Muscle layer of colon (tissue), 2 donors: ENCODE data around the gene CFH.
A peak's percentile ranks its signal among the peaks of the same experiment; 100 is the strongest.
"Not testable (repeated sequence)": the region's sequence is repeated elsewhere in the genome, so short reads cannot be mapped to it uniquely, and the experiment has no call there.

Source experiments
- H3K27ac ChIP-seq: one replicate; pipeline ENCODE4 v1.7.0; 2013; ENCODE audit warnings: low read depth, mild to moderate bottlenecking, low read length, moderate library complexity
- H3K27me3 ChIP-seq, 2 donors: one replicate each; pipeline ENCODE4 v1.7.0; 2013; ENCODE audit warnings: low read length in 2 of 2, mild to moderate bottlenecking in 2 of 2; ENCODE audit not compliant: insufficient read depth in 2 of 2, control insufficient read depth in 1 of 2
- H3K36me3 ChIP-seq: one replicate; pipeline ENCODE4 v1.7.0; 2013; ENCODE audit warnings: mild to moderate bottlenecking, low read length; ENCODE audit not compliant: insufficient read depth
- H3K4me1 ChIP-seq: one replicate; pipeline ENCODE4 v1.7.0; 2013; ENCODE audit warnings: mild to moderate bottlenecking, low read length; ENCODE audit not compliant: insufficient read depth
- H3K4me3 ChIP-seq, 2 donors: one replicate each; pipeline ENCODE4 v1.7.0; 2013; ENCODE audit warnings: low read length in 2 of 2, low read depth in 1 of 2, mild to moderate bottlenecking in 1 of 2, moderate library complexity in 1 of 2
- H3K9ac ChIP-seq: one replicate; pipeline ENCODE4 v1.7.0; 2013; ENCODE audit warnings: low read length
- H3K9me3 ChIP-seq: one replicate; pipeline ENCODE4 v1.7.0; 2013; ENCODE audit warnings: mild to moderate bottlenecking, low read length
- donor health status: abdominal sarcoma.
- donor health status: Adenocarcinoma of cecum.

CFH gene

DNA sequence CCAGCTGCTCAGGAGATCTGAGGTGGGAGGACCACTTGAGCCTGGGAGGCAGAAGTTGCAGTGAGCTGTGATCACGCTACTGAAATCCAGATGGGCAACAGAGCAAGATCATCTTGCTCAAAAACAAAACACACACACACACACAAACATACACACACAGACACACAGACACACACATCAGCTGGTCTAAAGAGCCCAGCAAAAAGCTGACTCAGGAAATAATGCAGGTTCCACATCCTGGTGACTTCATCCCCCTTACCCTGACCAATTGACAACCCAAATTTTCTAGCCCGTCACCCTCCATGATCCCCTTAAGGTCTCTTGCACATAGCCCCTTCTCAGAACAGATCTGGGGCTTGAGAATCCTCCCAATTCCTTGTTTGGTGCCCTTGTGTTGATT, 58.0 kb downstream of the CFH start:
- H3K27ac ChIP-seq, H3K36me3 ChIP-seq, H3K9ac ChIP-seq, H3K4me3 ChIP-seq, H3K9me3 ChIP-seq, H3K4me1 ChIP-seq, H3K27me3 ChIP-seq: not testable (repeated sequence)

- Histone ChIP-seq H3K4me1 (no peaks in the 10 kb centered on the region), H3K9ac (no peak overlapping the region), H3K27me3 (no peaks in the 10 kb centered on the region), H3K9me3 (no peaks in the 10 kb centered on the region), H3K36me3 (no peaks in the 10 kb centered on the region), H3K27ac (no peak overlapping the region), H3K4me3 (no peak overlapping the region)
Measured at GRCh38 chr1:196717868-196718267, 66.0 kb downstream of the CFH start.

- no peaks in the 10 kb centered on the region for H3K4me1 ChIP-seq
- no peak overlapping the region for H3K9ac ChIP-seq
- H3K27ac ChIP-seq = no peak overlapping the region
- no peaks in the 10 kb centered on the region for H3K9me3 ChIP-seq
- no peak overlapping the region for H3K4me3 ChIP-seq
- H3K36me3 ChIP-seq = no peaks in the 10 kb centered on the region
- no peaks in the 10 kb centered on the region for H3K27me3 ChIP-seq
Measured at GRCh38 chr1:196723325-196724185, 71.7 kb downstream of the CFH start.

DNA sequence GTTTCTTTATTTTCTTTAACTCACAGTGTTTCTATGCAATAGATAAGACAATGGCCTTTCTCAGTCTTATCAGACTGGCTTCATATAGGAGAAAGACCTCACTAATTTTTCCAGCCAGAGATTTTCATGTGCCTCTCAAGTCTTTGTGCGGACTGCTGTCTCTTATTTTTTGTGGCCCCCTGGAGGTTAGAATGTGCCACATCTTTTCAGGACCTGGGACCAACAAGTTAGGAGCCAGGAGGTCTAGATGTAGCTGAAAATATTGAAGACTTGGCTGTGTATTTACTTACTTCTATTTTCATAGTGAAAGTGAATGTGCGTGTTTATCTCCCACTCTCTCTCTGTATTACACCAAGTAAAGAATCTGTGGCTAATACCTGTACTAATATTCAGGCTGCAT, 80.7 kb downstream of the CFH start:
- Histone ChIP-seq H3K4me1 (peaks cover 13% of the 10 kb centered on the region), H3K27ac (no peak overlapping the region), H3K36me3 (no peaks in the 10 kb centered on the region), H3K9ac (no peak overlapping the region), H3K27me3 (no peaks in the 10 kb centered on the region), H3K9me3 (no peaks in the 10 kb centered on the region), H3K4me3 (peak overlapping the region in 1 of 2 donors; percentile 19)

- Histone ChIP-seq H3K4me1 (peaks cover 13% of the 10 kb centered on the region), H3K9me3 (no peaks in the 10 kb centered on the region), H3K27ac (peak overlapping the region; percentile 10), H3K27me3 (no peaks in the 10 kb centered on the region), H3K4me3 (peak overlapping the region in 1 of 2 donors; percentile 19), H3K36me3 (no peaks in the 10 kb centered on the region), H3K9ac (no peak overlapping the region)
Measured at GRCh38 chr1:196733091-196733970, 81.5 kb downstream of the CFH start.

GRCh38 chr1:196734006-196734405, 82.2 kb downstream of the CFH start:
- Histone ChIP-seq H3K9me3 (no peaks in the 10 kb centered on the region), H3K36me3 (no peaks in the 10 kb centered on the region), H3K27me3 (no peaks in the 10 kb centered on the region), H3K4me3 (peak overlapping the region in 1 of 2 donors; percentile 19), H3K27ac (no peak overlapping the region), H3K4me1 (peaks cover 13% of the 10 kb centered on the region), H3K9ac (no peak overlapping the region)

- no peak overlapping the region for H3K27ac ChIP-seq
- peaks cover 13% of the 10 kb centered on the region for H3K4me1 ChIP-seq
- H3K4me3 ChIP-seq = no peak overlapping the region
- no peaks in the 10 kb centered on the region for H3K27me3 ChIP-seq
- H3K9me3 ChIP-seq = no peaks in the 10 kb centered on the region
- no peak overlapping the region for H3K9ac ChIP-seq
- H3K36me3 ChIP-seq = no peaks in the 10 kb centered on the region
Measured at GRCh38 chr1:196734460-196734859, 82.6 kb downstream of the CFH start.

DNA sequence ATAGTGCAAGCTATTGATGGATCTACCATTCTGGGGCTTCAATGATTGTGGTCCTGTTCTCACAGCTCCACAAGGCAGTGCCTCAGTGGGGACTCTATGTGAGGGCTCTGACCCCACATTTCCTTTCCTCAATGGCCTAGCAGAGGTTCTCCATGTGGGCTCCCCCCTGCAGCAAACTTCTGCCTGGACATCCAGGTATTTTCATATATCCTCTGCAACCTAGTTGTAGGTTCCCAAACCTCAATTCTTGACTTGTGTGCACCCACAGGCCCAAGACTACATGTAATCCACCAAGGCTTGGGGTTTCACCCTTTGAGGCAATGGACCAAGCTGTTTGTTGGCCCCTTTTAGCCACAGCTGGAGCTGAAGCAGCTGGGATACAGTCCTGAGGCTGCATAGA, 86.9 kb downstream of the CFH start:
- no peak overlapping the region for H3K4me3 ChIP-seq
- no peaks in the 10 kb centered on the region for H3K27me3 ChIP-seq
- no peaks in the 10 kb centered on the region for H3K36me3 ChIP-seq
- H3K4me1 ChIP-seq = peaks cover 5% of the 10 kb centered on the region
- H3K27ac ChIP-seq = no peak overlapping the region
- H3K9ac ChIP-seq = no peak overlapping the region
- no peaks in the 10 kb centered on the region for H3K9me3 ChIP-seq

GRCh38 chr1:196743244-196743643, 91.4 kb downstream of the CFH start:
- H3K36me3 ChIP-seq, H3K4me3 ChIP-seq, H3K4me1 ChIP-seq, H3K9me3 ChIP-seq, H3K27ac ChIP-seq, H3K9ac ChIP-seq, H3K27me3 ChIP-seq: not testable (repeated sequence)

- H3K4me3 ChIP-seq, H3K36me3 ChIP-seq, H3K9ac ChIP-seq, H3K9me3 ChIP-seq, H3K4me1 ChIP-seq, H3K27me3 ChIP-seq, H3K27ac ChIP-seq: not testable (repeated sequence)
Measured at GRCh38 chr1:196765019-196765740, 113.3 kb downstream of the CFH start.

DNA sequence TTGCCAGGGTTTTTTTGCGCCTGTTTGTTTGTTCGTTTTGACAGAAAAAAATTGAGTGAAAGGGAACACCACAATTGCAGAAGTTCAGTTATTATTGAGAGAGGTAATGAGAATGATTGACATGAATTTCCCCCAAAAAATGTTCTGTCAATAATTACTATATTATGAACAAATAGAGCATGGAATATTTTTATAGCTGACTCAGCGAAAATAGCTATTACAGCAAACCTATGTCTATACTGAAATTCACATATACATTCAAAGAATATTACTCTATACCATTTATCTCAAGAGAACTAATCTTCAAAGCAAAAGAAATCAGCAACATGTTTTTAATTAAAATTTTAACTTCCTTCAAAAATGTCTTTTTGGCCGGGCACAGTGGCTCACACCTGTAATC, 118.0 kb downstream of the CFH start:
- not testable (repeated sequence) for H3K4me1 ChIP-seq, H3K9ac ChIP-seq

More for the DNA sequence above, 118.0 kb downstream of the CFH start:
- H3K9me3 ChIP-seq, H3K27me3 ChIP-seq, H3K27ac ChIP-seq, H3K4me3 ChIP-seq, H3K36me3 ChIP-seq: not testable (repeated sequence)
